ENCODE data around the gene TBC1D22B. TPM values are rescaled to one million over a fixed set of nuclear protein-coding genes. Genes with fewer than 3 reads are reported as not detected.
A peak's percentile ranks its signal among the peaks of the same experiment; 100 is the strongest.

The TBC1D22B gene
- total and polyA plus RNA-seq, 2 donors (not counting 3 experiments of a cell fraction or from before 2014, with no cell fraction given): 13.1 to 13.6 TPM

GRCh38 chr6:37244430-37245310, 12.9 kb upstream of the TBC1D22B start:
- H3K9me3 ChIP-seq (replicated peaks; ENCODE audit: control insufficient read depth, insufficient read depth, low read length): no peaks in the 10 kb centered on the region
- DNase-seq (ENCODE audit: low read depth, low spot score) (peak; percentile 100), FAIRE-seq (peak; percentile 96)
- peak overlapping the region; percentile 80 for H3K9ac ChIP-seq (replicated peaks; ENCODE audit: extremely low read depth, insufficient read depth, low read length)
- H4K20me1 ChIP-seq (replicated peaks; ENCODE audit: control insufficient read depth, extremely low read depth, insufficient read depth, low read length): no peaks in the 10 kb centered on the region
- H3K4me2 ChIP-seq (ENCODE audit: insufficient read depth, low read length): peak overlapping the region; percentile 55
- dilution Hi-C loops (cut with MboI; ENCODE audit: extremely low pct_ligation_motif_present, low sequenced_read_pairs) (no loop called here), intact Hi-C loops (cut with micrococcal nuclease) (loop anchor here (2.0 to 5.0 kb wide), 2 partner anchors 418 to 802 kb away; partner anchors contain the start of genes KCTD20 and PXT1)
- no peaks in the 10 kb centered on the region for H3K9me1 ChIP-seq (replicated peaks; ENCODE audit: control insufficient read depth, extremely low read depth, insufficient read depth, low read length)
- no peaks in the 10 kb centered on the region for H3K79me2 ChIP-seq (ENCODE audit: control insufficient read depth, insufficient read depth, low read length)
- ChIA-PET CTCF (interaction anchor here (1.4 kb wide), 1 partner anchor 69 kb away, joined by 3 read pairs; no protein-coding TSS in a partner anchor), POLR2A (interaction anchor here (1.7 kb wide), 1 partner anchor 13 kb away, joined by 6 read pairs; the partner anchor contains the start of genes TBC1D22B and TMEM217)
- peak; percentile 67 for TF ChIP-seq MAX (IDR thresholded peaks at IDR 0.05; ENCODE audit: insufficient read depth, insufficient read length)
- TF ChIP-seq POLR2AphosphoS5 (IDR thresholded peaks at IDR 0.05; ENCODE audit: insufficient read depth, low read depth, low read length): peak; percentile 77
- no peak for TF ChIP-seq FOS (IDR thresholded peaks at IDR 0.05; ENCODE audit: borderline replicate concordance, insufficient read depth, low read length)
- TF ChIP-seq CTCF (IDR thresholded peaks at IDR 0.05; ENCODE audit: extremely low read depth in 1 of 2, insufficient read depth in 1 of 2, low read depth in 1 of 2, low read length in 2 of 2): no peak
- TF ChIP-seq JUN (IDR thresholded peaks at IDR 0.05; ENCODE audit: borderline replicate concordance, insufficient read depth, insufficient read length, low read depth): peak; percentile 70
- TF ChIP-seq MYC (IDR thresholded peaks at IDR 0.05; ENCODE audit: low read depth, low read length): no peak
- TF ChIP-seq EZH2 (IDR thresholded peaks at IDR 0.05; ENCODE audit: borderline replicate concordance, low read depth, low read length, severe bottlenecking): no peak
- no peak for TF ChIP-seq GATA2 (IDR thresholded peaks at IDR 0.05; ENCODE audit: insufficient read depth, insufficient read length, low read depth, low read length)
- peak; percentile 51 for TF ChIP-seq POLR2A (IDR thresholded peaks at IDR 0.05; ENCODE audit: low read depth, low read length)
- H3K27me3 ChIP-seq (ENCODE audit: control insufficient read depth in 2 of 2, insufficient read depth in 2 of 2, low read length in 2 of 2): no peaks in the 10 kb centered on the region
- peak overlapping the region; percentile 99 for H3K27ac ChIP-seq (ENCODE audit: insufficient read depth, low read depth, low read length)
- H3K4me1 ChIP-seq (ENCODE audit: control insufficient read depth, extremely low read depth, insufficient read depth, low read length): peaks cover 53% of the 10 kb centered on the region
- TSS peak; percentile 4 for BruUV-seq (replicated peaks)
- no peak overlapping the region for H3K4me3 ChIP-seq (replicated peaks in 1 of 3; ENCODE audit: insufficient read depth in 1 of 3, low read depth in 1 of 3, low read length in 3 of 3)
- H2AFZ ChIP-seq (ENCODE audit: low read depth, low read length): peak overlapping the region; percentile 10
- no peaks in the 10 kb centered on the region for H3K36me3 ChIP-seq (ENCODE audit: control insufficient read depth in 2 of 2, extremely low read depth in 1 of 2, insufficient read depth in 2 of 2, low read length in 2 of 2)

Data from endothelial cell of umbilical vein (primary cell).